ENCODE results near the gene RNF212.

Gene RNF212

GRCh38 chr4:1046581-1047011 lies 66.8 kb downstream of the RNF212 start:
- DNase-seq, result peak; percentile 31

DNA sequence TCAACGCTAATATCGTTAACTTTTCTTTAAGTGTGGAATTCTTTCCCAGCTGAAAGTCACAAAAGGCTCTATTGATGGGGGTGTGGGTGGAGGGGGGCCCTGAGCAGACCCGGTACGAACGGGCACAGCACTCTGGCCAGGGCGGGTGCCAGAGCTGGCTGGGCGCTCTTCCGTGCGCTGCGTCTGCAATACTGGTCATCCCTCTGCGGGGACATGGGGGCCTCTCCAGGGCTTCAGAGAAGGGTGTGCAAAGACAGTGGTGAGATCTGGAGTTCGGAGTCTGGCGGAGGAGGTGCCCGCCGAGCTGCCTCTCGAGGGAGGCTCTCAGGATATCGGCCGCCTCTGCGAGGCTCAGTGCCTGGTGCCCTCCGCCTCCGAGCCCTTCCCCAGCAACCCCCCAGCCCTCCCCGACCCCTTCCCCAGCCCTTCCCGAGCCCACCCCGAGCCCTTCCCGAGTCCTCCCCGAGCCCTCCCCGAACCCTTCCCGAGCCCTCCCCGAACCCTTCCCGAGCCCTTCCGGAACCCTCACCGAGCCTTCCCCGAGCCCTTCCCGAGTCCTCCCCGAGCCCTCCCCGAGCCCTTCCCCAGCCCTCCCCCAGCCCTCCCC lies 67.7 kb downstream of the RNF212 start:
- peak; percentile 6 for DNase-seq

- peak; percentile 5 for DNase-seq
Measured at GRCh38 chr4:1045193-1045594, 68.2 kb downstream of the RNF212 start.

- peak; percentile 4 for DNase-seq
Measured at GRCh38 chr4:1044469-1045192, 68.7 kb downstream of the RNF212 start.

DNA sequence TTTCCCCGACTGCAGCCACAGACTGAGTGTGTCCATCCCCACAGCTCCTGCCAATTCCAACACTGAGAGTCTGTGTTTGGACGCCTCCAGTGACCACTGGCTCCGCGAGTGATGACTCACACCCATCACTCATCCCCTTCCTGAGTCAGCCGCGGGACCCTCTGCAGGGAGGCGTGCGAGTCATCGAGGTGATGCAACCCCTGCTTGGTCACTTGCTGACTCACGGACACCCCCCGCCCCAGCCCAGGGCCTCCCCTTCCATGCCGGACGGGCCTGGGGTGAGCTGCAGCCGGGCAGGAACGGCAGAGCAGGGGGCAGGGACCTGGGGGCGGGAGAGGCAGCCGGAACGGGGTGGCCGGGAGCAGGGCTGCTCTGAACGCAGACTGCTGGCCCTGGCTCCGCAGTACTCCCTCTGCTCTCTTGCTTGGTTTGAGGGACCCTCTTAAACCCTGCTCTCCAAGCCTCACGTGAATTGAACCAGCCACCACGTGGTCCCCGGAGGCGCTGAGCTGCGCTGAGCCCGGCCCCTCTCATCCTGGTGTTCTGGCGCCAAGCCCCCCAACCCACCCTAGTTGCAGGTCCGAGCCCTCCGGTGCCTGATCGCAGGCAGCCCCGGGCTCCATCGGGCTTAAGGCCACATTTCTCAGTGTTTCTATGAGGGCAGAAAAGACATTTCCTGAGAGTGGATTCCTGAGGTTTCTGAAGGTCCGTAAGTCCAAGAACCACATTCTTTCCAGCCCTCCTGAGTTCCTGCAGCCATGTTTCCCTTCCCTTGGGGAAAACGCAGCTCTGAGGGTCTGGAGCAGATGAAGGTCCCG lies 69.5 kb downstream of the RNF212 start:
- peak; percentile 24 for DNase-seq

GRCh38 chr4:1043162-1043561 lies 70.2 kb downstream of the RNF212 start:
- DNase-seq, result no peak

- DNase-seq, result no peak
Measured at GRCh38 chr4:1042352-1043055, 70.9 kb downstream of the RNF212 start.

GRCh38 chr4:1041936-1042330 lies 71.4 kb downstream of the RNF212 start:
- DNase-seq, result no peak

- DNase-seq, result peak; percentile 70
Measured at GRCh38 chr4:1041147-1041935, 72.0 kb downstream of the RNF212 start.

DNA sequence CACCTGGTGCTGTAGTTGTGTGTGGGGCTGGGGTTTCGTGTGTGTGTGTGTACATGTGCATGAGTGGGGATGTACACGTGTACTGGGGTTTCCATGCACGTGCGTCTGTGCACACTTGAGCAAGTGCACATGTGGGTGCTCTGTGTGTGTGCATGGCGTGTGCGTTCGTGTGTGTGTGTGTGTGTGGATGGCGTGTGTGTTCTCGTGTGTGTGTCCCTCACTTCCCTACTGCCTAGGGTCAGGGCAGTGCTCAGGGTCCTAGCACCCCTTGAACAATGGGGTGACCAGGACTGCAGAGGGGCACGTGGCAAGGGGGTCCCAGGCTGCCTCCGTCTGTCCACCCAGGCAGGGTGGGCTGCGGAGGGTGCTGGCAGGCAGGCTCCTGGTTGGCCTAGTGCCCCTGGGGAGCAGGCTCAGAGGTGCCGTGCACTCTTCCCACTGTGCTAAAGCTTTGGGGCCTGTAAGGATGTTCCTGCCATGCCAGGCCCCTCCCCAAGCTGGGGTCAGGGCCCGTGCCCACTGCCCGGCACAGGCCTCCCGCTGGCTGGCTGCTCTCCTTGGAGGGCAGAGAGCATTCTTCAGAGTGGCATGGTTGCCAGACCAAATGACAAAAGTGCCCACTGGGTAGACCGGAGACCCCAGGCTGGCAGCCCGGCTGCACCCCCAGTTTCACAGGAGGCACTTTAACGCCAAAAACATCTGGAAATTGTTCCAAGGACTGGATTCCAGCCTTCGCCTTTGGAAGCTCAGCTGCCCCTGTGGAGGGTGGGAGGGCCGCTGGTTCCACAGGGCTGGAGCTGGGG lies 72.8 kb downstream of the RNF212 start:
- DNase-seq, result no peak

GRCh38 chr4:1039493-1040343 lies 73.6 kb downstream of the RNF212 start:
- DNase-seq, result no peak

- no peak for DNase-seq
Measured at GRCh38 chr4:1038948-1039492, 74.3 kb downstream of the RNF212 start.

DNA sequence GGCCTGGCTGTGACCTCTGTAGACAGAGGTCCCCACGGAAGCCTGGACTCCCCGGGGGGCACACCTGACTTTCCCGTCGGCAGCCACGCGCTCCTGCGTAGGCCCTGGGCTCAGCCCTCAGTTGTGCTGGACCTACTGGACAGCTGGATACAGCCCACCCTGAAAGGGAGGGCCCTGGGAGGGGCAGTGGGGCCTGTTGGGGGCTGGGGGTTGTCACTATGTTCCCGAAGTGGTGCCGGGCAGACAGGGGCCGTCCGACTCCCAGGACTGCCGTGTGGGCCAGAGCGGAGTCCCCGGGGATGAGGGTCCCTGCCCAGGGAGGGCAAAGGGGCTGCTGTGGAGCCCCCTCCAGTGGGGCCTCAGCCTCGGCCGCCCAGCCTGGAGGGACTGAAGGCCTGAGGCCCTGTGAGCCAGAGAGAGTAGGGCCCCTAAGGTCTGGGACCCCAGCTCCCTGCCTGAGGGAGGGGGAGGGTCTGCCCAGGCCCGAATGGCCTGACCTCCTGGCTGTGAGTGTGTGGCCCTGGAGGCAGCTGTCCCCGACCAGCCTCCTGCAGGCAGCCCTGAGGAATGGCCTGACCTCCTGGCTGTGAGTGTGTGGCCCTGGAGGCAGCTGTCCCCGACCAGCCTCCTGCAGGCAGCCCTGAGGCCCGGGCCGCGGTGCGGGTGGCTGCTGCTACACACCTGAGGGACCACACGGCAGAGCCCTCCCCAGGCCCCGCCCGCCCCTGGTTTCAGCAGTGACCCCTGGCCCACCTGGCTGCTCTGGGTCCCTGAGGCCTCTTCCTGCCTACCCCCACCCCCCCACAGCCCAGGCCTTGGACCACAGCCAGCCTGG lies 76.2 kb downstream of the RNF212 start:
- DNase-seq, result no peak

GRCh38 chr4:1036095-1036494 lies 77.3 kb downstream of the RNF212 start:
- DNase-seq, result no peak

DNA sequence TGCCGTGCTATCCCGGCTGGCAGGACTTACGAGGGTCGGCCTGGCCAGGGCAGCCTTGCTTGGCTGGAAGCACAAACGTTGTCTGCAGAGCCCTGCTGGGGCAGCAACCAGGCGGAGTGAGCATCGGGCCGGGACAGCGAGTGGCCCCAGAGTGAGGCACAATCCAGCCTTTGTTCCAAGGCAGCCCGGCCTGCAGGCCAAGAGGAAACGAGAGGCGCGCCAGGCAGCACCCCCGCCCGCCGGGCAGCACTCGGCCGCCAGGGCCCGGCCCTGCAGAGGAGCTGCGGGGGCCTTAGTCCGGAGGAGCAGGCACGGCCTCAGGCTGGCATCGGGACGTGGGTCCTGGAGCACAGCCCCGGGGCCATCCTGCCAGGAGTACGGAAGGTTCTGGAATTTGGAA lies 77.9 kb downstream of the RNF212 start:
- peak; percentile 78 for DNase-seq

DNA sequence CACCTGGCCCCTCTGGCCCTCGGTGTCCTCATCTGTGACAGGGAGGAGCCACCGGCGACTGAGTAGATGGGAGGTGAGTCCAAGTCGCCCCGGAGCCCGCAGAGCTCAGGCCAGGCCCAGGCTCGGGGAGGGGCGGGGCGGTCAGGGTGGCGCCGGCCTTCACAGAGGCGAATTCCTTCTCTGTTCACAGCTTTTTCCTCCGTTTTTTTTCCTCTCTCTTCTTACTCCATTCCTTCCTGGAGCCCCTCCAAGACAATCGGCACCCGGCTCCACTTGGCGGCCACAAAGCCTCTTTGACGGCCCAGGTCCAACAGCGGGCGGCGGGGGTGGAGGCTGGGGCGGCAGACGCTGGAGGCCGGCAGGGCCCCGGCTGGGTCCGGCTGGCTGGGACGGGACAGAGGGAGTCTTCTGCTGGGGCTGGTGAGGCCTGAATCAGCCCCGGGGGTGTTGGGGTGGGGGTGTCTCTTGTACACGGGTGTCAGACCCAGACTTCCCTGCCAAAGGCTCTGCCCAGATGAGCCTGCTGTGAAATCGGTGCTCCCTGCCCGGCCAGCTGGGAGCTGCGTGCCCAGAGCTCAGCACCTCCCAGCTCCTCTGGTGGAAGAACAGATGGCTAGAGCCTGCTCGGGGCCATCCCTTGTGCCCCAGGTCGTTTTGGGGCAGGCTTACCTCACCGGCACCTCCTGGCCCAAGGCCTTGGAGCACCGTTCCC lies 79.4 kb downstream of the RNF212 start:
- no peak for DNase-seq

DNA sequence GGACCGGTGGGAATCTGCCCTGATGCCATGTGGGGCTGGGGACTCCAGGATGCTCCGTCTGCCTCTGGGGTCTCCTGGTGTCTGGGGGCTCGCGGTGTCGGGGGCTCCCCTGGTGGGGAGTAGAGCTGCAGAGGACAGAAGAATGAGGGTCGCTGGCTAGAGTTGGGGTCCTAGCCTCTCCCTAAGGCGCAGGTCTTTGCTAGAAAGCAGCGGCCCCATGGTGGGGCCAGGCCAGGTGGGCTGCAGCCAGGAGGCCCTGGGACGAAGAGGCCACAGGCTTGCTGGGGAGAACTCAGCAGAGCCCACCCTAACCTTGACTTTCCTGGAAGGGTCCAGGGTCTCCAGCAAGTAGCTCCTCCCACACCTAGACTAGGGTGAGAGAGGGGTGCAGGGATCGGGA lies 80.5 kb downstream of the RNF212 start:
- no peak for DNase-seq

Data from retina (tissue), 1 donor.